Testis (tissue), 2 donors: ENCODE data around the gene MTCL3.

Source experiments
- POLR2A ChIP-seq: fragments of 450-650 bp; IDR thresholded peaks from one replicate; pipeline ENCODE4 v1.6.1; 2017; ENCODE audit warnings: antibody characterized with exemption, mild to moderate bottlenecking, moderate library complexity
- TF ChIP-seq, protein P1 (sequence below), 3 experiments: fragments of 450-650 bp in 2 of 3; fragments of 200-600 bp in 1 of 3; sonication (generic) in 1 of 3; IDR thresholded peaks; one replicate each; pipeline ENCODE4 v1.5.1; 2016 to 2019; ENCODE audit warnings: antibody characterized with exemption in 3 of 3, mild to moderate bottlenecking in 2 of 3, moderate library complexity in 1 of 3

DNA sequence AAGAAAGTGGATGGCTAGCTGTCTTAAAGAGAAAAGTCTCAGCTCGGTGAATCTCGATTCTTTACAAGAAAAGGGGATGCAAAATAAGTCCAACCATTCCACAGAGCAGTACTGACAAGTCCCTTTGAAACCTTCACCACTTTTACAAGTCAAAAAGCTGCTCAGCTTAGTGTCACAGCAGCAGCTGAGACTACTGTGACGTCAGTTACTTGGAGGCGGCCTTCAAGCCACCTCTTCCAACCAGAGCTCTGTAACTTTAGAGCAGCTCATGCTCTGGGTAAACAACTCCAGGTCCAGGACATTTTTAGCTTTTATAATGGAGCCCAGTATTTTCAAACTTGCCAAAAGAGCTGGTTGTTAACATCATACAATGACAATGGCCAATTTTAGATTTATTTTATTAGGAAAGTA is 59.9 kb downstream of the MTCL3 start, which contains the start of gene KIAA0408:
- TF ChIP-seq, protein P1, sequence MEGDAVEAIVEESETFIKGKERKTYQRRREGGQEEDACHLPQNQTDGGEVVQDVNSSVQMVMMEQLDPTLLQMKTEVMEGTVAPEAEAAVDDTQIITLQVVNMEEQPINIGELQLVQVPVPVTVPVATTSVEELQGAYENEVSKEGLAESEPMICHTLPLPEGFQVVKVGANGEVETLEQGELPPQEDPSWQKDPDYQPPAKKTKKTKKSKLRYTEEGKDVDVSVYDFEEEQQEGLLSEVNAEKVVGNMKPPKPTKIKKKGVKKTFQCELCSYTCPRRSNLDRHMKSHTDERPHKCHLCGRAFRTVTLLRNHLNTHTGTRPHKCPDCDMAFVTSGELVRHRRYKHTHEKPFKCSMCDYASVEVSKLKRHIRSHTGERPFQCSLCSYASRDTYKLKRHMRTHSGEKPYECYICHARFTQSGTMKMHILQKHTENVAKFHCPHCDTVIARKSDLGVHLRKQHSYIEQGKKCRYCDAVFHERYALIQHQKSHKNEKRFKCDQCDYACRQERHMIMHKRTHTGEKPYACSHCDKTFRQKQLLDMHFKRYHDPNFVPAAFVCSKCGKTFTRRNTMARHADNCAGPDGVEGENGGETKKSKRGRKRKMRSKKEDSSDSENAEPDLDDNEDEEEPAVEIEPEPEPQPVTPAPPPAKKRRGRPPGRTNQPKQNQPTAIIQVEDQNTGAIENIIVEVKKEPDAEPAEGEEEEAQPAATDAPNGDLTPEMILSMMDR (IDR thresholded peaks at IDR 0.05): no peak
- no peak for TF ChIP-seq POLR2A
